ENCODE data around the gene RRAD.

Gene RRAD

DNA sequence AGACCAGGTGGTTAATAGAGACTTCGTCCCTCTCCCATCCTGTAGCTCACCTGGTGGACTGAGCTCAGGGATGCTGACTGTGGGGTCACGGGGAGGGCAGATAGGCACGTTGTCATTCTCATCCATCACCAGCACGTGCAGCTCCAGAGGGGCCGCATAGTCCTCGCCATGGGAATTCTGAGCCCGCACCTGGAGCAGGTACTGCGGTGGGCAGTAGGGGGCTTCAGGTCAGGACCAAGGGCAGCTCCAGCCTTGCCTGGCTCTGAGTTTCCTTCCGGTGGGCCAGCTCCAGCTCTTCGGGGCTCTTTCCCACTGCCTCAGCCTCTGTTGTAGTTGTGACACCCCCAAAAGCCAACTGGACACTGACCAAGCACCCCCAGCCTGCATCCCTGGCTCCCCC is 12.3 kb downstream of the RRAD start:
- DNase-seq = no peak

DNA sequence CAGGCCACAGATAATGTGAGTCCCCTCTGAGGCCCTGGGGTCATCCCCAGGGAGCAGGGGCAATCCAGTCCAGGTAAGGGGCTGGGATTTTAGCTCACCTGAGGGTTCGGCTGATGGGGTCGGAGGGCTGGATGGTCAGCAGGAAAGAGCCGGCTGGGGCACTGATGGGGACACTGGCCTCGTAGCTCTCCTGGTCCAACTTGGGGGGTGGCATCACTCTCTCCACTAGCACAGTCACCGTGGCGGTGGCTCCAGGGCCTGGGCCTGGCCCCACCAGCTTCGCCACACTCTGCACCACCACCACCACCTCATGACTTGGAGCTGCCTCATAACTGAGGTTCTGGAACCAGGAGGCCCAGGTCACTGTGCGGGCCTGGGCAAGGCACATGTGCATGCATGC is 13.5 kb downstream of the RRAD start:
- no peak for DNase-seq

DNA sequence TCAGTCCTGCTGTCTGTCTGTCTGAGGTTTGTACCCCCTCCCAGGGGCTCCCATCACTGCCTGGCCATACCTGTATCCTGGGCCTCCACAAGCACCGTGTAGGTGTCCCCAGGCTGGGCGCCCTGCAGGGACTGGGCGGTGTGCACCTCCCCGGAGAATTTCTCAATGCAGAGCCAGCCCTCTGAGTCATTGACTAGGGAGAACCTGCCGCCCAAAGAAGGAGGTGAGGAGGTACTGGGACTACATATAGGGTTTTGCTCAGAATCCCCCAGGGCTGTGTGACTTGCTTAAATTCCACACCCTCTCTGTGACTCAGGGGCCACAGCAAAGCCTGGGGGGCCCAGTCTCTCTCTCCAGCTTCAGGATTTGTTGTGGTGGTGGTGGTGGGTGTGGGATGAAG is 14.2 kb downstream of the RRAD start:
- no peak for DNase-seq

DNA sequence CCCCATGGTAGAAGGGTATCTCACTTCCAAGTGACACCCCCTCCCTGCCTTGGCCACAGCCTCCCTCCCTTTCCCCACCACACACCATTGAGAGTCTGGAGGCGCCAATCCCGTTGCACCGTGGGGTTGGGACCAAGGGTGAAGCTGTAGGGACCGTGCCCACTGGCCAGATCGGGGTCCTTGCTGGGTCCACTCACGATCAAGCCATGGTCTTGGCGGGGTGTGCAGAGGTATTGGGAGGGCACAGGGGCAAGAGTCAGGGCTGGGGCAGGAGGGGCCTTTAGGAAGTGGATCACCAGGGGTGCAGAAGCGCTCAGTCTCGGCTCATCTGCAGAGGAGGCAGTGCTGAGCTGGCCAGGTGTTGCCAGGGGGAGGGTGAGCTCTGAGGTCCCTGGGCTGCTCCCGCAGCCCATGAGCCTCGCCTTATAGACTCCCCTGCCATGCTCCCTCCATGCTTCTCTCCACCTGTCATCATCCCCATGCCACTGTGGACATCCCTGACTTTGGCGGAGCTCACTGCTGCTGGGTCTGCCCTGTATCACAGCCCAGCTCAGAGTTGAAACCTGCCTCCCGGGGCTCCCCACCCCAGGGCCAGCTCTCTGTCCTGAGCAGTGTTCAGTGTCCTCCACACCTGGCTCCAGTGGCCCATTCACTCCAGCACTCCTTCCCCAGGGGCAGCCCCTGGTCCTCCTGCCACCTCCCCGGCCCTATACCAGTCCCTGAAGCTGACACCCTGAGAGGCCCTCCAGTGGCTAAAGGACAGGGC is 15.0 kb downstream of the RRAD start:
- DNase-seq = no peak

DNA sequence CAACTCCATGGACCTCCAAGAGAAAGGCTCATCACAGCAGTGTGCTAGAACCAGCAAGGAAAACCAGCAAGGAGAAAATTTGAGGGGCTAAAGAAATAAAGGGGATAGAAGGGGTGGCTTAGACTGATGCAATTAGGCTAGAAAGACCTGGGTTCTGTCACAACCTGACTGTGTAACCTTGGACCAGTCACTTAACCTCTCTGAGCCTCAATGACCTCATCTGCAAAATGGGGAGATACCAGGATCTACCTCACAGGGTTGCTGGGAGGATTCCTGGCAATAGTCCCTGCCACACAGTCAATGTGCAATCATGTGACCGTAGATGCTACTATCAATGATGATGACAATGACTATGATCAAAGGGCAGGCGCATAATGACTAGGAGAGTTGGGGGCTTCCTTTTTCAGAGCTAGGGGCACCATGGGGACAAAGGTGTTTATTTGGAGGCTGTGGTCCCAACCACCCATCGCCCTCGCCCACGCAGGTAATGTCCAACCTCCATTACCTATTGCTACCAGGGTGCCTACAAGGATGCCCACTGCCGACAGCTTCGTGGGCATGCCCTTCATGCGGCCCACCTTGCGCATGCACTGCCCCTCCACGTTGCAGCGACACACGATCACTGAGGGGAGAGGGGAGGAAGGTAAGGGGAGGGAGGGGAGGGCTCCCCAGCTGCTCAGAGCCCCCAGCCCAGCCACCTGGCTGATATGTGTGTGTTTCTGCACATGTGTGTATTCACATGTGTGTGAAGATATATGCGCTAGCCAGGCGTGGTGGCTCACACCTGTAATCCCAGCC is 16.4 kb downstream of the RRAD start:
- no peak for DNase-seq

DNA sequence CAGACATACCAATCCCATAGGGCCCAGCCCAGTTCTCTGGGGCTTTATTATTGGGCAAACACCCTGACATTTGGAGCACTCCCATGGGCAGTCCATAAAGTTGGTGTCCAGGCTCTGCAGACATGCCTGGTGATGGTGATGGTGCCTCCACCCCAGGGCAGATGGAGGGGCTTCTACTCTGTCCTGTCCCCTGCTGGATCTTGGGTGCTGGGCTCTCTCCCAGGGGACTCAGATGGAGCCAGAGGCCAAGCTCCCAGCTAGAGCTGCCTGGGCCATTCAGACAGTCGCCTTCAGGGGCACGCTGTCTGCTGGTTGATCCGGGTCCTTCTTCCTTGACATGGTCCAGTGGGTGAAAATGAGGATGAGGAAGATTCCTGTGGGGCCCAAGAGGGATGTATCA is 17.2 kb downstream of the RRAD start:
- no peak for DNase-seq

DNA sequence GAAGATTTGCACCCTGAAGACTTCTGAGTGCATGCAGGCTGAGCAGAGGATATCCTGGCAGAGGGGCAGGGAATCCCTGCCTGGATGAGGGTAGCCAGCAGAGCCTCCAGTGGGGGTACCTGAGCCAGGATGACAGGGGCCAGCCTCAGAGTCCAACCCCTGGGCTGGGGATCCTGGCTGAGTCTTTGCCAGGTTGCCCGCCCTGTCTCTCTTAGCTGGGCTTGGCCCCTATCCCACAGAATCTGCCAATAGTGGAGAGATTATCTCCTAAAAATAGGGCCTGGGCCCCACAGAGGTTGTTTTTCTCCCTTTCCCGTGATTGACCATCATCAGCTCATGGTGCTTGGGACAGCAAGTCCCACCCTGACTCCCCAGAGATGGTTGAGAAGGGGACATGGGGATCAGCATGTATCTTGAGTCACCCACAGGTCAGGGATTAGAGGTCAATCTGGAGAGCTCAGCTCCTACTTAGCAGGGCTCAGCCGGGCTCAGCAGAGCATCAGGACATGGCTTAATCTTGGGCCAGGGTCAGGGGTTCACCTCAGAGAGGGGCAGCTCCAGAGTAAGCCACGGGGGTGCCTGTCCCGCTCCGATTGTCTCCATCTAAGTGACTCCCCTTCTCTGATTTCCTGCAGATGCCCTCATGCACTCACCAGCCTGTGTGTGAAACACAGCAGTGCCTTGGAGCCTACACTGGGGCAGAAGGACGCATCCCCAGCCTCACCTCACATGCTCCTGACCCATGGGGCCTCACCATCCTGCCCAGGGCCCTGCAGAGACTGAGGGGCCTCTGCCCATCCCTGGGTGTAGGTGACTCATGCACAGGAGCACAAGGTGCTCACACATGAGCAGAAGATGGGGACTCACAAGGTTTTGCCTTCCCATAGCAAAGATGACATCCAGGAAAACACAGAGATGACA is 18.2 kb downstream of the RRAD start:
- DNase-seq = no peak

DNA sequence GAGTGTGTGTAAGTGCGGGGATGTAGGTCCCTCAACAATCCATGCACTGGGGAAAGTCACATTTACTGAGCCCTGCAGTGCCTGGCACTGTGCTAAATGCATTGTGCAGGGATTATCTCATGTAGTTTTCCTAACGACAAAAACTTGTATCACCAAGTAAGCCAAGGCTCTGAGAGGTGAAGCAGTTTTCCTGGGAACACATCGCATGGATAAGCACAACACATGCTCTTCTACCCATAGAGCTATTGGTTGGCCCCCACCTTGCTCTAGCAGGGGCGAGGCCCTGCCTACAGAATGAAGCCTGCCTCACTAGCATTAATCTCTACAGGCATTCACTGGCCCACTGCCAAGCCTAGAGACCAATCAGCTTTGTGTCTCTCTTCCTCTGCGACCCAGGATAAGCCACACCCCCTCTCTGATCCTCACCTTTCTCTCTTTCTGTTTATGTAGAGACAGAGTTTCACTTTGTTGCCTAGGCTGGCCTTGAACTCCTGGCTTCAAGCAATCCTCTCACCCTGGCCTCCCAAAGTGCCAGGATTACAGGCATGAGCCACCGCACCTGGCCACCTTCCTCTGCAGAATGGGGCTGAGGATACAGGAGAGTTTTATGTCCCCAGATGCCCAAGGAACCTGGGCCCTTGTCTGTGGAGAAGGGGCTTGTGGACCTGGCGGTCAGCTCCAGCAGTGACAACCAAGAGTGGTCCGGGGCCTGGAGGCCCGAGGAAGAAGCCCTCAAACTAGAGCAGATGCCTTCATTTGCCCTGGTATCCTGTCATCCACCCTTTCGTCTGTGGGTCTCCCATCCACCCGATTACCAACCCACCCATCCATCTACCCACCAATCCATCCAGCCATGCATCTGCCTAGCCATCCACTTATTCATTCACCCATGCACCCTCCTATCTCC is 19.4 kb downstream of the RRAD start:
- no peak for DNase-seq

DNA sequence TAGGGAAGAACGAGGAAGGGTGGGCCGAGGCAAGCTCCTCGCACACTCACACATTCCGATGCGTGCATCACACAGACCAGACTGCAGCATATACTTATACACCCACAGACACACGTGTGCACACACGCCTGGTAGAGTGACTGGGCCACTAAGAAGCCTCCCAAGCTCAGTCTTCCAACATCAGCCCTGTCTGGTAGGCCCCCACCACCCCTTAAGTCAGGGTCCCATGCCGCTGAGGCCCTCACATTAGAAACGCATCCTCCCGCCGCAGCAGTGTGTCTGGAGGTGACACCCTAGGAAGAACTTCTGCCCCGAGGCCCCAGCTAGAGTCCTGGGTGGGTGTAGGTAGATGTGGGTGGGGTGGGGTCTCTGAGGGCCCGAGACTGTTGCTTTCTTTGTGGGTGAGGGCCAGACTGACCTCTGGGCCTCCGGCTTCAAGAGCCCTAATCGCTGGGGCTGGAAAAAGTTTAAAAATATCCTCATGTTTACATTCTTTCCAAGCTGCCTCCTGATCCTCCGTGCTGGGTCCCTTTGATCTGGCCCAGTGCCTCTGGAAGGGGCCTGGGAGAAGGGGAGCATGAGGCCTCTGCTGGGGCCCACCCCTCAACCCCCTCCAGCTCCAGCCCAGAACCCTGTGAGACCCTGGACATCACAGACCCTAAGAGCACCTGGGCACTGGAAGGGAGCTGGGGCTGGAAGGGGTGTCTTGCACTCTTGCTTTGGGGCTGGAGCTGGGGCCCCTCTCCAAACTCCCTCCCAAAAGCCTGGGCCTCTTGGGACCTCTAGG is 20.3 kb downstream of the RRAD start:
- no peak for DNase-seq

DNA sequence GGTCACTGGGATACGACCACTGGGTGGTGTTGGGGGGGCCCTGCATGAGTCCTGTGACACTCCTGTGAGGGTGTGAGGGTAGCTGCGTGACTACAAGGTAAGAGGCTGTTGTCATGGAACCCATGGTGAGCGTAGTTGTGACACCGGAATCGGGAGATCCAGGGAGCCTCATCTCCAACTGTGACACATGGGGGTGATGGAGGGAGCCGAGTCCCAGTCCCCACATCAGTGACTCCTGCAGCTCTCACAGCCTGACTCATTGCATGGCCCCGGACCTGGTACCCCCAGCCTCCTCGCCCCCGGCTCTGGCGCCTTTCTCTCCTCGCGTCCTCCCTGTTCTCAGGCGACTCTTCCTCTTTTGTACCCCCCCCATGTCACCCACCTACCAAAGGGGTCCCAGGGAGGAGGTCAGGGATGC is 20.9 kb downstream of the RRAD start:
- no peak for DNase-seq

DNA sequence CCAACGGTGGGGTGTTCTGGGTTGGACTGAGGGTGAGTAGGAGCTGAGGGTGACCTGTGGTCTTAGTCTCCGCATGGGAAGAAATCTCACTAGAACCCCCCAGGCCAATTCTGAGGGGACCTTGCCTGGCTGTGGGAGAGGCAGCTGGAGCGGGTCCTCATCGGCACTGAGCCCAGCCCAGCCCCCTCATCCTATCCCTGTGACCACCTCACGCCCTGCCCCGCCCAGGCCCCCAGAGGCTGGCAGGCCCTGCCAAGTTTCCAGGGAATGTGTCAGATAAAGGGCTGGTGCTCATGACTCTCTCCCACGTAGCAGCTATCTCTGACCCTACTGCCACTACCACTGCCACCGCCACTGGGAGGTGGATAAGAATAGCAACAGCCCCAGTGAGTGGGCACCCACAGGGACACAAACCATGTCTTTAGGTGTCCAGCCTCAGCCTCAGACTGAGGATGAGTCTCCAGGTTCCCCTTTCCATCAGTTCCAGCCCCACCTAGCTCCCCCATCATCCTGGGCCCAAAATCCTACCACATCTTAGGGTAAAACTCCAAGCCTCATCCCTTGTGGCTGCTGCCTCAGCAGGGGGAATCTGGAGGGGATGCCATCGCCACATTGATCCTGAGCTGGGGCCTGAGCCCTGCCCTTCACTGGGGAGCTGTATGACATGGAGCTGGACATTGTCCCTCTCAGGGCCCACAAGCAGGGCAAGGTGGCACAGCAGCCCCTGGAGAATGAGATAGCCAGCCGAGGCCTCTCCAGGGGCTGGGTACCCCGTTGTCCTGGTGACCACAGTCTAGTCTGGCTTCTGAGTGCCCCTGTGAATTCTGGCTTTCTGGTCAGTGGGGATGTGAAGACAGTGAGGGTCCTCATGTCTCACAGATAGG is 21.5 kb downstream of the RRAD start:
- DNase-seq = no peak

DNA sequence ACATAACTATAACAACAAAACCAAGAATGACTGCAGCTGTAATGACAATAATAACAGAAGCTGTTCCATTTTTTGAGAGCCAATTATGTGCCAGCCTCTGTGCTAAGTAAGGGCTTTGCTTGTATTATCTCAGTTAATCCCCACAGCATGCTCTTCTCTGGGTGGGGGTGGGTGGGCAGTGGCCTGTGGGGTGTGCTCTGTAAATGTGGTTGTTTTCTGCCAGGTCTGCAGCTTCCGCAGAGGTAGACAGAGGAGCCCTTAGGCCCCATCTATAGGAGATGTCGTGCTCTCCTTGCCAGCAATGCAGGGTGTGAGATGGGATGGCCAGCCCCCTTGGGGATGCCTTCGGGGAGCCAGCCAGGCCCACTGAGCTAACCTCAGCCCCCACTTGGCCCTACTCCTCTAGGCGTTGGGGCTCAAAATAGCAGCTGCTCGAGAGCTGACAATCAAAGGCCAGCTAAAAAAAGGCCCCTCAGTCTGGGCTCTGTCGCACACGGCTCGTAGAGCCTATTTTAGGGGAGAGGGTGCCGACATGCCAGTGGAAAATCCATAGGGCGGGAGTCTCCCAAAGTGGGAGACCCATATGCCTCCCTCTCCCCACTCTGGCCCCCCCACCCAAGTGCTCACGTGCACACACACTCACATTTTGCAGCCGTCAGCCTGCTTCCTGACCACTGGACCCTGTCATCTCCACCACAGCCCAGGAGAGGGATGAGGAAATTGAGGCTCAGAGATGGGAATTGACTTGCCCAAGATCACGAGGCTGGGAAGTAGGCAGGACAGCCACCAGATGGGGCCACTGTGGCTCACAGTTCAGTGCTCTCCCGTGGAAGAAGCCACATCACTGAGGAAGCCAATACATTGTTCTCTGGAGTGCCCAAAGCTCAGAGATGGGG is 22.4 kb downstream of the RRAD start:
- DNase-seq = no peak

DNA sequence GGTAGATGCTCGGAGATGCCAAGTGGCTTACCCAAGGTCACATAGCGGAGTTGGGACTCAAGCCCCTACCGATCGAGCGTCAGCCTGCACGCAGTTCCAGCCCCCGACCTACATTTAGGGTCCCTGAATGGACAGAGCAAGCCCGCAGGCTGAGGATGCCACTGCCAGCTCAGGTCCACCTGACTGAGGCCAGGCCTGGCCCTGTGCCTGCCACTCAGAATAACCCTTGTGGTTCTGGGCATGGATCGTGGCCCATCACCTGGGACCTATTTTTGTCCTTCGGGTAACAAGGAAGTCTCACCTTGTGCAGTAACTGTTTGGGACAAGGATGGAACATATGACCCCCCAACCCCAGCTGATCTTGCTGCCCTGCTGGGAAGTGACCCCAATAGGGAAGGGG is 23.7 kb downstream of the RRAD start:
- DNase-seq = no peak

DNA sequence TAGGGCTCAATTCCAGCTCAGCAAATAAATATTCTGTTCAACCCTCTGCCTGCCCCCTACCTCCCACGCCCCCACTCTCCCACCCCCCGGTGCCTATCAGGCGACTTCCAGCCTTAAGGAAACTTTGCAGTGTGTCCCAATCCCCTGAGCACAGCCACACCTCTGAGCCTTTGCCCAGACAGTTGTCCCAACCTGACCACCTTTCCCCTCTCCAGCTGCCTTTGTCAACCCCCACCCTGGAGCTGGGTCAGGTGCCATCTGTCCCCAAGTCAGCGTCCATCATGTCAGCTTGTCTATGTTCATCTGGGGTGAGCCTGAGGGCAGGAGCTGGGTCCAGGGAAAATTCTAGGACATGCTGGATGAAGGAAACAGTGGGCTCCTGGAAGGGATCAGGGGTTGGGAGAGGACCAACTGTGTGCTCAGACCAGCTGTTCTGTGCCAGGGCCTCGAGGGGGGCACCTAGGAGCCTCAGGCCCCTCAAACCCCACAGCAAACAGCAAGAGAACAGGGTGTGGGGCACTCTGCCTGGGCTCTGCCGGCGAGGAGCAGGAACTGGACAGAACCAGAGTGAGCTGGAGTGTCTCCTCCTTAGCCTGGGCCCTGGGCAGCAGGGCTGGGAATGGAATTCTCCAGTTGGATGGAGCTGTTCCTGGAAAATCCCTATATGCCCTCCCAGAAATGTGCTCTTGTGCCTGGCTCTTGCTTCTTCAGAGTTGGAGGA is 24.5 kb downstream of the RRAD start:
- no peak for DNase-seq

DNA sequence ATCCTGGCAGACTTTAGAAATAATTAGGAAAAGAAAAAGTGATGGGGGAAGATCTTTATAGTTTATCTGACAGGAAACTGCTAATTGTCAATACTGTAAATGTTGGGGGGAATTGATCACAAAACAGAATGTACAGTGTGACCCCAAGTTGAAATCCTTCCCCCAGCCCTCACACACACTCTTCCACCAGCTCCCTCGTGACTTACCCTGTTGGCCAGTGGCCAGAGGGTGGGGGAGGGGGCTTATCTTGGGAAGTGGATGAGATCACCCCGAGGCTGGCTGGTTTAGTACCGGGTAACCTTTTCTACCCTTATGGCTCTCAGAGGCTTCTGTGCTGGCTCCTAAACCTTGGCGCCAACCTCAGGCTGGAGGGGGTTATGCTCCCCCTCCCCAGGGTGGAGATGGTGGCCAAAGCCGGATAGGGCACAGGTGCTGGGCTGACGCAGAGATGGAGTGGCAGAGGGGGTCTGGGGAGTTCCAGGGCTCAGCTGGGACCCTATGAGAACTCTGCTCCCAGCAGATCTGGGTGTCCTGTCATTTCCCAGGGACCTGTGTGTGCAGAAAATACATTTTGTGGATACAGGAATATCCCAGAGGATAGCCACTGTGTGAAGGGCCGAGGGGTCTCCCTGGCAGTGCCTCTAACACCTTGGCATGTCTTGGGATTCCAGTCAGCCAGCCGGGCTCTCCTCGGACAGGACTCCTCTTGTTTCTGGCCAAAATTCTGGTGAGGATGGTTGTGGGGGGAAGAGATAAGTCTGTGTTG is 25.2 kb downstream of the RRAD start:
- DNase-seq = no peak

DNA sequence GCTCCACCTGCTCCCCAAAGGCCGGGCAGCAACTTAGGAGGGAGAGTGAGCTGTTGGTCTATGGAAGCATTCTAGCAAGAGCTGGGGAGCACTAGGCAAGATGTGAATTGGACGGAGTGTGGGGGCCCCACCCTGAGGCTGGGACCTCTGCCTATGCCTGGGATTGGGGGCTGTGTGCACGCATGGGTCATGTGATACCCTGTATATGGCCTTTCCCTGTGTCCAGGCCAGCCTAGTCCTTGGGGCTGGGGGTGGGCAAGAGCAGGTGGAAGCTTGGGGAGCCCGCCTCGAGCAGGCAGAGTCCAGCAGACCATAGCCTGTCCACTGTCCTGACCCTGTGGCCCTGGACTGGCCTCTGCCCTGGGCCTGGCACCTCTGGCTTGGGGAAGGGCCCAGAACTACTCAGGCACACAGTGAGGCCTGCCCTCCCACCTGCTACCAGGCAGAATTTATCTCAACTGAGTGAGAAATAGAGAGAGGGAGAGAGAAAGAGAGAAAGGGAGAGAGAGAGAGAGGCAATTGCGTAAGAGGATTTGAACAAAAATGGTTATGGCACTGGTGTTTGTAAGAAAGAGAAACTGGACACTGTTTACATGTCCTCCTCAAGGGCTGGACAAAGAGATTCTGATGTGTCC is 25.9 kb downstream of the RRAD start:
- DNase-seq = no peak

DNA sequence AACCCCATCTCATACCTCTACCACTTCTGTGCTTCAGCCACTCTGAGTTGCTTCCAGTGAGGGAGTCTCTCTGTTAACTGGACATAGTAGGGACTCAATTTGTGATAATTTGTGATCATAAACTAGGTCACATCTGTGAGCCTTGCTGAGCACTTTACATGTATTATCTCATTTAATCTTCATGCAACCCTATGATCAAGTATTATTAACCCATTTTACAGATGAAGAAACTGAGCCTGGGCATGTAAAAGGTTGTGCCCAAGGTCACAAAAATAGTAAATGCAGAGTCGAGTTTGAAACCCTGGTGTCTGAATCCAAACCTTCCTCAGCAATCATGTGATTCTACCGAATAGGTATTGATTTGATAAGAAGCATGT is 26.4 kb downstream of the RRAD start:
- DNase-seq = no peak
